OCI-LY7 (cell line): ENCODE measurements around the gene ADCY9.

Source experiments
- CTCF ChIP-seq: fragments of 200-600 bp; sonication (generic); conservative IDR thresholded peaks from 2 replicates; pipeline ENCODE4 v1.5.1; 2014; ENCODE audit warnings: mild to moderate bottlenecking, antibody characterized with exemption, low read length, moderate library complexity, mixed read lengths
- EZH2phosphoT487 ChIP-seq: fragments of 200-600 bp; sonication (generic); IDR thresholded peaks from 2 replicates; pipeline ENCODE4 v1.6.1; 2018; ENCODE audit warnings: low read depth, borderline replicate concordance, mild to moderate bottlenecking, mixed run types, antibody characterized with exemption, low read length, moderate library complexity, mixed read lengths

- no peak for TF ChIP-seq CTCF
- no peak for TF ChIP-seq EZH2phosphoT487
These were observed 98.4 kb downstream of the ADCY9 start for GRCh38 chr16:4017807-4018206.
